Activated naive CD4-positive, alpha-beta T cell (primary cell): ENCODE measurements around the gene MED12L.
"Not testable (repeated sequence)": the region's sequence is repeated elsewhere in the genome, so short reads cannot be mapped to it uniquely, and the experiment has no call there.

Source experiments
- DNase-seq, 4 experiments: peaks; one replicate each; lab custom pipeline; 2025; lab: John Stamatoyannopoulos, UW

Gene MED12L

DNA sequence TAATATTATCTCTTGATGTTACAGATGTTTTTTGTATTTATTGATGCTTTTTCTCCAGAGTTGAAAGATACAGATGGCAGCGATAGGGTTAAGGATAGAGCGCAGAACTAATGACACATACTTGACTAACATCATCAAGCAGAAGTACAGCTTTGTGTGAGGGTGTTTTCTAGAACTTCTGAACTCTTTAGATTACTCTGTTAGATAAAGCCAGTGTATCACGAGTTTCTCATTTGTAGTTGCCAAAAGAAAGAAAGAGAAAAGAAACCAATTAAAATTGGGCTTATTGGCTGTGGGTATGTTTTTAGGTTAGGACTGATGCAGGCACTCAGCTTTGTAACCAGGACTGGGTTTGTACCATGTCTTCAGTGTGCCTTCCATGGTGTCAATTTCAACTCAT lies 124.2 kb downstream of the MED12L start:
- no peak for DNase-seq

GRCh38 chr3:151210676-151211381 lies 125.4 kb downstream of the MED12L start:
- DNase-seq: no peak

DNA sequence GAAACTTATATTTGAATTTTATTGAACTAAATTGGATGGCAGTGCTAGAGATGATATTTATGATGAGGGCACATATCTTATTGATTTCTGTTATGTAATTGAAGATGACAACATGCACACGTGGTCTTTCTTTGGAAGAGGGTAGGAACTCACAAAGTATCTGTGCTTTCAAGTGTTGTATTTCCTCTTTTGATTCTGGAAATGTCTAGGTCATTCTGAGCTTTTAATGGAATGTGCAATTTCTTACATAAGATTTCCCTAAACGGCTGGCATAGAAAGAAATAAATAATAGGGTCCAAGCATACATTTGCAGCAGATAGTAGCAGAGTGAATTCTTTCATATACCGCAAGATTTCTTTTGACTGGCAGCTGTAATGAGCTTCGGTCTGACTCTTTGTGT lies 127.7 kb downstream of the MED12L start:
- DNase-seq: no peak

- DNase-seq: no peak
Observed at GRCh38 chr3:151213881-151214280, 128.4 kb downstream of the MED12L start.

- no peak for DNase-seq
Observed at GRCh38 chr3:151214459-151214858, 129.0 kb downstream of the MED12L start.

GRCh38 chr3:151216641-151217607 lies 131.5 kb downstream of the MED12L start:
- DNase-seq: no peak

- no peak for DNase-seq
Observed at GRCh38 chr3:151218136-151218535, 132.7 kb downstream of the MED12L start.

- DNase-seq: no peak
Observed at GRCh38 chr3:151219056-151219455, 133.6 kb downstream of the MED12L start.

DNA sequence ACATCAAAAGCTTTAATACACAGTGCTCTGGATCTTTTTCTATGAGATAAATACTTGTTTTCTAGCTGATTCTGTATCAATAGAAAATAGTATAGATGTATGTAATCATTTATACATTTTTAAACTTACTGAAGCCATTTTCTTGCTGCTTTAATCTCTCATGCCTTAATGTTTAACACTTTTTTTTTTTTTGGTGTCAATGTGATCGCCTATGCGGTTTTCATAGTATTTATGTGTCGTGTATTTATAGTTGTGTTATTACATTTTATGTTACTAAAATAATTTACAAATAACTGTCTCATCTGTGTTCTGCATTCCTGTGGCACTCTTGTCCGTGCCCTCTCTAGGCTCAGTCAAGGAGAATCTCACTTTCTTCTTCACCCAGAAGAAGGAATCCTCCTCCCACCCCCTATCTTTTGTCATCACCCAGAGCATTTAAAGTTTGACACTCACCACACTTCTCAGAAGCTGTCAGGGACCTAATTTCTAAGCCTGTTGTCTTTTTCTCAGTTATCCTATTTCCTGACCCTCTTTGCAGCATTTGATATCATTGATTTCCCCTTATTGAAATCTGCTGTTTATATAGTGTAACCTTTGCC lies 138.9 kb downstream of the MED12L start:
- DNase-seq: no peak

GRCh38 chr3:151225040-151225975 lies 139.8 kb downstream of the MED12L start:
- no peak for DNase-seq

- no peak for DNase-seq
Observed at GRCh38 chr3:151226088-151226563, 140.7 kb downstream of the MED12L start.

GRCh38 chr3:151226825-151227224 lies 141.4 kb downstream of the MED12L start:
- DNase-seq: no peak

GRCh38 chr3:151227266-151227806 lies 141.9 kb downstream of the MED12L start:
- no peak for DNase-seq

DNA sequence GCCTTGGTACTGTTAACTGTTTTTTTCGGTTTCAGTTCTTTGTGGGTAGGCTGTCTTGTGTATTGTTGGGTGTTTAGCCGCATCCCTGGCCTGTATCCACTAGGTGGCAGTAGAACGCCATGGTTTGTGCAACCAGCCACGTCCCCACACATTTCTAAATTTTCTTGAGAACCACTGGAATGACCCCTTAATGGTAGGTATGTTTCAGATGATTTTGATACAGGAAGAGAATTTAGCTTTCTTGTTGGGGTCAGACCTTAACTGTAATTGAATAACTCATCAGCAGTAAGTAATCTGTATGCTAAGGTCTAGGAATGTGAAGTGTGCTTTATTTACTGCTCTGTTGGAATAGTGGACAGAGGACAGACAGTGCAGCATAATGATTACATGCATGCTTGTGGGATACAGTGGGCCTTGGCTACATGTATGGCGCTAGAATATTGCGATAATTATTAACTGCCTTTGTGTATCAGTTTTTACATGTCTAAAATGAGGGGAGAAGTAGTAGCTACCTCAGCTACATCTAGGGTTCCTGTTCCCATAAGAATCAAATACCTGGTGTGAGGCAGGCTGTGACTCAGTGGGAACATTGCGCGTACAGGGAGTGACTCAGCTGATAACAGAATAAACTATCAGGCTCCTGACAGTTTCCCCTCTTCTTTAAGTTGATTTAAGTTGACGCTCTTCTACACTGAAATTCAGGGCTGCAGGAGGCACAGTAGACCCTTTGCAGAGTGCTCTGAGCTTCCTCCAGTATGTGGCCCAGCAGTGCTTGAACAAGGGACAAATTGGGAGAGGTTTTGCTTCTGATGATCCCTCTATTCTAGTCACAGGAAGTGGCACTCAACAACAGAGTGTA lies 142.6 kb downstream of the MED12L start:
- peak; percentile 15 to 58 (median 50) for DNase-seq

DNA sequence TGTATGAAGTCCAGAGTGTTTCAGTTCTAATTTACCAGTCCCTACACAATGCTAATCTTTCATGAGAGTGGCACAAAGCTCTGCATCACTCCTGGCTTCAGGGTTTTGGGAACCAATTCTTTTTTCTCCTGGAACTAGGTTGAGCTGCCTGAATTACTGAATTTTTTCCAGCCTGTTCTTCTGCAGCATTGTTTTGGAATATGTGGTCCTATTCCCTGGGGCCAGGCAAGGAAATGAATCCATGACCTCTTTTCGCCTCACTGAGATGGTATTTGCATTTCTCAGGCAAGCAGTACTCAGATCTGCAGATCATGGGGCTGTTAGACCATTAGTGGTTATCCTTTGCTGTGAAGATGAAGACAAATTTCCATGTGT lies 143.2 kb downstream of the MED12L start:
- no peak for DNase-seq

DNA sequence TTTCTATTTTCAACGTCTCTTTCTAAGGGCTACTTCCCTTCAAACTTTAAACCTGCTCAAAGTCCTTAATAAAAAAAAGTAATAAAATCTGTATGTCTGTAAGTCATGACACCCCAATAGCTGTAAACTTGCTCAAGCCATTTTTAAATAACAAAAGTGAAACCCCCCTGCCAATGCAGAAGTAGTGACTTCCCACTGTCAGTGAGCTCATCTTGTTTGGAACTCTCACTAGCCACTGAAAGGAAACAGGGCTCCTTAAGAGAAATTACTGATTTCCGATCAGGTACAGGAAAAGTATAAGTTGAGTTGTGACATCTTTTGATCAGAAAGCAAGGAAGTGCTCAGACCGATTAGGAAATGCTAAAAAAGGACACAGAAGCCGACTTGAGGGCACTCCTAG lies 145.2 kb downstream of the MED12L start:
- DNase-seq: no peak

DNA sequence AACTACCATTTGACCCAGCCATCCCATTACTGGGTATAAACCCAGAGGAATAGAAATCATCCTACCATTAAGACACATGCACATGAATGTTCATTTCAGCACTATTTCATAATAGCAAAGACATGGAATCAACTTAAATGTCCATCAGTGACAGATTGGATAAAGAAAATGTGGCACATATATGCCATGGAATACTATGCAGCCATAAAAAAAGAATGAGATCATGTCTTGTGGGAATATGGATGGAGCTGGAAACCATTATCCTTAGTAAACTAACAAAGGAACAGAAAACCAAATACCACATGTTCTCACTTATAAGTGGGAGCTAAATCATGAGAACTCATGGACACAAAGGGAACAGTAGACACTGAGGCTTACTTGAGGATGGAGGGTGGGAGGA lies 146.9 kb downstream of the MED12L start:
- DNase-seq: not testable (repeated sequence)

GRCh38 chr3:151232991-151233390 lies 147.5 kb downstream of the MED12L start:
- no peak for DNase-seq

DNA sequence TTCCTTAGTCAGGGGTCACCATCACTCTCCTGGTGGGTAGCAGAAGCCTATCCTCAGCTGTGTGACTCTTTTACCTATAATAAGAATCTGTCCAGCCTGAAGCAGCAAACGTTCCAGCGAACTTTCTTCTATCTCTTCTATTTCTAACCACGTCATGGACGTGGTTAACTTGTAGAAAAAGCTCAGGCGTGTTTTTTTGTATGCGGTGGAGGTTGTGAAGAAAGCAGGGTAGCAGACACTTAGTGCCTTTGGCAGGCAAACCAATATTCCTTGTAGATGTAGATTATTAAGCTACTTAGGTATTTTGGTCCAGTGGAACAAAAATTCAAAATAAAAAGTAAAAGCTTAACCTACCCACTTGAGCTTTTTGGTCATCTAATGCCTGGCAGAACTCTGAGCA lies 149.4 kb downstream of the MED12L start:
- no peak for DNase-seq

- DNase-seq: no peak
Observed at GRCh38 chr3:151236316-151236715, 150.9 kb downstream of the MED12L start.
